NB4 (cell line): Measurements from ENCODE around the gene LMBR1.

Source experiments
- DNase-seq: peaks from one replicate; pipeline ENCODE4 v3.0.0; 2010; ENCODE audit warnings: low read depth
- H3K4me3 ChIP-seq: one replicate; pipeline ENCODE4 v1.5.1; 2011; ENCODE audit warnings: mild to moderate bottlenecking, low read depth, low read length, moderate library complexity
- CTCF ChIP-seq: IDR thresholded peaks from one replicate; pipeline ENCODE4 v1.5.1; 2012; ENCODE audit warnings: low read depth, low read length
- MAX ChIP-seq: IDR thresholded peaks from 2 replicates; pipeline ENCODE4 v1.6.1; 2011; ENCODE audit warnings: low read depth, low read length
- MYC ChIP-seq: IDR thresholded peaks from 2 replicates; pipeline ENCODE4 v1.6.1; 2011; ENCODE audit warnings: low read depth, low read length
- POLR2A ChIP-seq: IDR thresholded peaks from 2 replicates; pipeline ENCODE4 v1.6.1; 2011; ENCODE audit warnings: mild to moderate bottlenecking; ENCODE audit not compliant: insufficient read length; ENCODE audit errors: extremely low read depth

LMBR1 gene

GRCh38 chr7:156682928-156683327 is 210.1 kb downstream of the LMBR1 start:
- no peak for DNase-seq
- TF ChIP-seq MAX, result no peak
- TF ChIP-seq MYC, result no peak
- H3K4me3 ChIP-seq, result no peak overlapping the region

GRCh38 chr7:156680281-156680680 is 212.7 kb downstream of the LMBR1 start:
- H3K4me3 ChIP-seq, result no peak overlapping the region
- no peak for DNase-seq
- TF ChIP-seq POLR2A, result no peak
- no peak for TF ChIP-seq CTCF
- TF ChIP-seq MAX, result no peak
- TF ChIP-seq MYC, result no peak

- H3K4me3 ChIP-seq, result no peak overlapping the region
- TF ChIP-seq MYC (no peak), POLR2A (no peak), MAX (no peak), CTCF (no peak)
- no peak for DNase-seq
Measured at GRCh38 chr7:156677374-156678054, 215.5 kb downstream of the LMBR1 start.

- TF ChIP-seq POLR2A (no peak), MYC (no peak), CTCF (no peak), MAX (no peak)
- DNase-seq, result no peak
- H3K4me3 ChIP-seq, result no peak overlapping the region
Measured at GRCh38 chr7:156676263-156676662, 216.7 kb downstream of the LMBR1 start.

- no peak for TF ChIP-seq MYC
- TF ChIP-seq CTCF, result no peak
- no peak for TF ChIP-seq MAX
- TF ChIP-seq POLR2A, result no peak
- H3K4me3 ChIP-seq, result no peak overlapping the region
- no peak for DNase-seq
Measured at GRCh38 chr7:156675721-156676120, 217.3 kb downstream of the LMBR1 start.

GRCh38 chr7:156673902-156674301 is 219.1 kb downstream of the LMBR1 start:
- TF ChIP-seq CTCF, result no peak
- no peak for DNase-seq
- H3K4me3 ChIP-seq, result no peak overlapping the region
